TTC549 (cell line): ENCODE measurements around the gene NEK6.

Experiments used
- FAIRE-seq: peaks from 2 replicates; lab custom pipeline; 2012; peaks lifted over from hg19 to GRCh38; lab: Jason Lieb, UNC

Gene NEK6

GRCh38 chr9:124343533-124344290 lies 86.0 kb downstream of the NEK6 start:
- FAIRE-seq, result no peak

- FAIRE-seq, result no peak
Measured at GRCh38 chr9:124344291-124345050, 86.7 kb downstream of the NEK6 start.

GRCh38 chr9:124345063-124345462 lies 87.3 kb downstream of the NEK6 start:
- FAIRE-seq, result no peak

- no peak for FAIRE-seq
Measured at GRCh38 chr9:124345751-124346281, 88.1 kb downstream of the NEK6 start.

GRCh38 chr9:124346347-124347163 lies 88.8 kb downstream of the NEK6 start:
- no peak for FAIRE-seq

- FAIRE-seq, result no peak
Measured at GRCh38 chr9:124347206-124347967, 89.6 kb downstream of the NEK6 start.

- no peak for FAIRE-seq
Measured at GRCh38 chr9:124347968-124348358, 90.2 kb downstream of the NEK6 start.

- FAIRE-seq, result no peak
Measured at GRCh38 chr9:124348363-124348762, 90.6 kb downstream of the NEK6 start.

GRCh38 chr9:124348831-124349230 lies 91.1 kb downstream of the NEK6 start:
- FAIRE-seq, result no peak

GRCh38 chr9:124349267-124349666 lies 91.5 kb downstream of the NEK6 start:
- FAIRE-seq, result no peak

GRCh38 chr9:124349675-124350493 lies 92.1 kb downstream of the NEK6 start:
- no peak for FAIRE-seq

GRCh38 chr9:124350494-124351263 lies 92.9 kb downstream of the NEK6 start:
- FAIRE-seq, result no peak

- FAIRE-seq, result no peak
Measured at GRCh38 chr9:124351672-124352468, 94.1 kb downstream of the NEK6 start.

- no peak for FAIRE-seq
Measured at GRCh38 chr9:124352616-124353015, 94.9 kb downstream of the NEK6 start.

GRCh38 chr9:124353166-124353768 lies 95.5 kb downstream of the NEK6 start:
- no peak for FAIRE-seq

GRCh38 chr9:124353811-124354274 lies 96.1 kb downstream of the NEK6 start:
- FAIRE-seq, result no peak

GRCh38 chr9:124354346-124355038 lies 96.7 kb downstream of the NEK6 start:
- FAIRE-seq, result no peak
